ENCODE data around the gene OR2D3. TPM values are rescaled to one million over a fixed set of nuclear protein-coding genes. Genes with fewer than 3 reads are reported as not detected.

Gene OR2D3
- total RNA-seq (not detected), polyA plus RNA-seq (not detected)
- long read RNA-seq, donor 1: 0 reads
- long read RNA-seq, donor 2: 0 reads
- long read RNA-seq, donor 3: 0 reads

DNA sequence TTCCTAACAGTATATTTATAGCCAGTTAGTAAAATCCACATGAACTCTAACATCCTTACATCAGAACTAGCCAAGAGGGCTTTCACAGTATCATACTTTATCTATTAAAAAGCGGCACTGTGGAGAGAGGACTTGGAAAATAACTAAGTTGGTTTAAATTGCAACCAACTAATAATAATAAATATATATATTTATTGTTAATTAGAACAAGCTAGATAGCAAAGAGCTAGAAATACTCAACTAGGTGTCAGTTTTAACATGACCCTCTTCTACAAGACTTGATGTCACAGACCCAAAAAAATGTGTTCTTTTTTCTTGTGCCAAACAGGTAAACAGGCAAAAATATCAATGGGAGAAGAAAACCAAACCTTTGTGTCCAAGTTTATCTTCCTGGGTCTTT lies at the start of gene OR2D3:
TSS of gene OR2D3 (plus strand) at position 301 of the 400 bp plus-strand sequence. CDS start at position 301, 0 bp downstream.
- ATAC-seq (no peak), DNase-seq (no peak)
- WGBS, 2 donors: 87 to 91% methylated on average over 1 of the region's 1 CpG
- TF ChIP-seq CTCF (IDR thresholded peaks at IDR 0.05): no peak
- Histone ChIP-seq H3K27ac (no peak within 1 kb of the TSS), H3K9me3 (peaks cover 0 to 5% (median 0%) of the 10 kb centered on the region in 11 donors), H3K36me3 (no peaks in the 10 kb centered on the region), H3K27me3 (peaks cover 0 to 5% (median 0%) of the 10 kb centered on the region in 7 donors), H3K4me1 (no peaks in the 10 kb centered on the region), H3K4me3 (no peak within 1 kb of the TSS)
- intact Hi-C loops (cut with DNase I): no loop called here

DNA sequence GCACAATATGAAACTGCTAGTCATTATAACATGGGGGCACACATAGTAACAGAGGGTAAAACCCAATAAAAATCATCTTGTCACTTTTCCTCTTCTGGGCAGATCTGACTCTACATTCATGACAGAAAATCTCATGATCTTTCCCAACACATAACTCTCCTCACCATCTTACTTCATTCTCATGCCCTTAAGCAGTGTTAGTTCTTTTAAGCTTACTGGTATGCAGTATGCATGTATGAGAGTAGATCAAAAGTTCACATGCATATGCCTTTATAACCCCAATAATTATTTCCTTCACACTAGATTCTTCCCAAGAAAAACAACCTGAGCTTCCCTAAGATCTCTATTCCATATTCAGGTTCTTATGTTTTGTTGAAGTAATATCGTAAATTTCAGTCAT lies 49.5 kb upstream of the OR2D3 start:
- DNase-seq (no peak), ATAC-seq (no peak)
- Histone ChIP-seq H3K4me3 (no peak overlapping the region), H3K4me1 (no peaks in the 10 kb centered on the region), H3K36me3 (no peaks in the 10 kb centered on the region), H3K9me3 (no peaks in the 10 kb centered on the region), H3K27ac (no peak overlapping the region), H3K27me3 (peaks cover 0 to 5% (median 0%) of the 10 kb centered on the region in 7 donors)
- 84 to 91% methylated on average over 1 of the region's 1 CpG for WGBS, 2 donors
- TF ChIP-seq CTCF (IDR thresholded peaks at IDR 0.05): no peak
- intact Hi-C loops (cut with DNase I): no loop called here

- 78 to 88% methylated on average over 2 of the region's 2 CpGs for WGBS, 2 donors
- ATAC-seq (no peak), DNase-seq (no peak)
- Histone ChIP-seq H3K4me3 (no peak overlapping the region), H3K27me3 (peaks cover 0 to 5% (median 0%) of the 10 kb centered on the region in 7 donors), H3K27ac (no peak overlapping the region), H3K4me1 (no peaks in the 10 kb centered on the region), H3K36me3 (no peaks in the 10 kb centered on the region), H3K9me3 (peaks cover 0 to 8% (median 0%) of the 10 kb centered on the region in 11 donors)
- intact Hi-C loops (cut with DNase I): no loop called here
- TF ChIP-seq CTCF (IDR thresholded peaks at IDR 0.05): no peak
Measured at GRCh38 chr11:6875761-6876160, 45.0 kb upstream of the OR2D3 start.

- peaks cover 0 to 8% (median 0%) of the 10 kb centered on the region in 11 donors for H3K9me3 ChIP-seq
- peaks cover 0 to 5% (median 0%) of the 10 kb centered on the region in 7 donors for H3K27me3 ChIP-seq
- 80 to 96% methylated on average over 1 of the region's 1 CpG for WGBS, 2 donors
- no peak within 1 kb of the TSS for H3K27ac ChIP-seq
- H3K4me3 ChIP-seq: no peak within 1 kb of the TSS
- intact Hi-C loops (cut with DNase I): no loop called here
- no peaks in the 10 kb centered on the region for H3K36me3 ChIP-seq
- no peak for TF ChIP-seq CTCF (IDR thresholded peaks at IDR 0.05)
- no peak for ATAC-seq
- no peaks in the 10 kb centered on the region for H3K4me1 ChIP-seq
- DNase-seq: no peak
Measured at GRCh38 chr11:6876325-6876724, 44.5 kb upstream of the OR2D3 start, which contains the start of gene OR10A4. Gene OR10A4, plus strand, starts transcription at chr11:6876625. Its CDS starts 23 bp downstream, at chr11:6876648.
